ENCODE measurements around the gene AUTS2.

The AUTS2 gene

GRCh38 chr7:69908454-69908853 is 310.2 kb downstream of the AUTS2 start:
- no peak for DNase-seq (ENCODE audit: low read depth)
- H3K4me3 ChIP-seq (ENCODE audit: low read length) = no peak overlapping the region
- TF ChIP-seq, protein P1, sequence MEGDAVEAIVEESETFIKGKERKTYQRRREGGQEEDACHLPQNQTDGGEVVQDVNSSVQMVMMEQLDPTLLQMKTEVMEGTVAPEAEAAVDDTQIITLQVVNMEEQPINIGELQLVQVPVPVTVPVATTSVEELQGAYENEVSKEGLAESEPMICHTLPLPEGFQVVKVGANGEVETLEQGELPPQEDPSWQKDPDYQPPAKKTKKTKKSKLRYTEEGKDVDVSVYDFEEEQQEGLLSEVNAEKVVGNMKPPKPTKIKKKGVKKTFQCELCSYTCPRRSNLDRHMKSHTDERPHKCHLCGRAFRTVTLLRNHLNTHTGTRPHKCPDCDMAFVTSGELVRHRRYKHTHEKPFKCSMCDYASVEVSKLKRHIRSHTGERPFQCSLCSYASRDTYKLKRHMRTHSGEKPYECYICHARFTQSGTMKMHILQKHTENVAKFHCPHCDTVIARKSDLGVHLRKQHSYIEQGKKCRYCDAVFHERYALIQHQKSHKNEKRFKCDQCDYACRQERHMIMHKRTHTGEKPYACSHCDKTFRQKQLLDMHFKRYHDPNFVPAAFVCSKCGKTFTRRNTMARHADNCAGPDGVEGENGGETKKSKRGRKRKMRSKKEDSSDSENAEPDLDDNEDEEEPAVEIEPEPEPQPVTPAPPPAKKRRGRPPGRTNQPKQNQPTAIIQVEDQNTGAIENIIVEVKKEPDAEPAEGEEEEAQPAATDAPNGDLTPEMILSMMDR (conservative IDR thresholded peaks at IDR 0.05; ENCODE audit: low read depth, low read length) = no peak

- DNase-seq (ENCODE audit: low read depth) = no peak
- TF ChIP-seq, protein P1 (conservative IDR thresholded peaks at IDR 0.05; ENCODE audit: low read depth, low read length) = no peak
- H3K4me3 ChIP-seq (ENCODE audit: low read length) = no peak overlapping the region
Observed at GRCh38 chr7:69910150-69910549, 311.9 kb downstream of the AUTS2 start.

GRCh38 chr7:69911337-69911736 is 313.1 kb downstream of the AUTS2 start:
- DNase-seq (ENCODE audit: low read depth) = no peak
- TF ChIP-seq, protein P1 (conservative IDR thresholded peaks at IDR 0.05; ENCODE audit: low read depth, low read length) = no peak
- no peak overlapping the region for H3K4me3 ChIP-seq (ENCODE audit: low read length)

DNA sequence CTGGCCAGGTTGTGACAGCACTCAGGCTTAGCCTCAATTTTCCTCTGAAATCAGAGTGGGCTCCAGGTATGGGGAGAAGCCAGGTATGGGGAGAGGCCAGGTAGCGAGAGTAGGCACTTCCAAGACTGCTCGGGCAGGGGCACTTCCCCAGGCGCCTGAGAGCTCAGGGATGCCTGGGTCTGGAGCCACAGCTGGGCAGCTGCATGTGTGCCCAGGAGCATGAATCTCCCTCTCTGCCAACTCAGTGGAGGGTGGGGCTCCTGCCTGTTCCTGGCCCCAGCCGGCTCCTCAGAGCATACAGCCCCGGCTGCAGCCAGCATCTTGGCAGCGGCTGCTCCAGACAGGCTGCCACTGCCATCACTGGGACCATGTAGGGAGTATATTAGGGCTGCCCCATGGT is 313.9 kb downstream of the AUTS2 start:
- TF ChIP-seq, protein P1 (conservative IDR thresholded peaks at IDR 0.05; ENCODE audit: low read depth, low read length) = no peak
- H3K4me3 ChIP-seq (ENCODE audit: low read length) = no peak overlapping the region
- DNase-seq (ENCODE audit: low read depth) = no peak

DNA sequence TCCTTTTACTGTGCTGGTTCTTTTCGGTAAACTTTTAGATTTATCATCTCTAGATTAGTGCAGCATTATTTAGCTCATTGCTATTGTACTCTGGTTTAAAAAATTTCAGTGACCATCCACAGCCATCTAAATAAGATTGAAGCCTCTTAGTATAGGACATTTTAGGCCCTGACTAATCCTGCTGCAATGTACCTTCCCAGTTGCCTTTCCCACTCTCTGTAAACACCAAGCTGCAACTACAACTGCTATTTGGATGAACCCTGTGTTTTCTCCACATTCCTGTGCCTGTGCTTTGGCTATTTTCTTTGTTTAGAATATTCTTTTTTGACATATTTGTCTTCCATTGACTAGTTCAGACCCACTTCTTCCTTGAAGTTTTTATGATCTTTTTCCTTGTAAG is 314.6 kb downstream of the AUTS2 start:
- DNase-seq (ENCODE audit: low read depth) = no peak
- H3K4me3 ChIP-seq (ENCODE audit: low read length) = no peak overlapping the region
- TF ChIP-seq, protein P1 (conservative IDR thresholded peaks at IDR 0.05; ENCODE audit: low read depth, low read length) = no peak

DNA sequence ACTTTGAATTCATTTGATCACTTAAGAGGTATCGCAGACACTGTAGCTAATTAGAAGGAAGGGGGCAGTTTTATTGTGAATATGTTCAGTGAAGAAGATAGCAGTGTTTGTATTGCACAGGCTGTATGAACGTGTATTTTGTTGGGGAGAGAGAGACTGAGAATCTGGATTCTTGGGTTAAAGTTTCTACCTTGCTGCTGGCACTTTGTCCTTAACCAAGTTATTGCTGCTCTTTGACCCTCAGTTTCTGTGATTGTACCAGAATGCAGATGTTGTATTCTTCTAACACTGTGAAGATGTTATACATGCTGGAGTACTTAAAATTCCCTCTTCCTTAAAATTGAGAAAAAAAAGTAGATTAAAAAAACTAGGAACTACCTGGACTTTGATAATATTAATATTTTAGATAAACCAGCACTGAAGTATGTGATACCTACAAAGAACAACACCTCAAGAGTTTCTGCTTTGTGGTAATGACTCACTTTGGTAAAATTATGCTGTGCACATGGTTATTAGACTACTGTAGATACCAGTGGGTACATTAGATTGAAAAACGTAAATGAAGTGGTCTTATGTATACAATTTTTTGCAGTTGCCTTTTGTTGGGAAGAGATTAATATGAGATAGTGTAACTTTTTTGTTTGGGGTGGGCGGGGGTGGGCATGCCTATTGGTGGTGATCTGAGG is 321.3 kb downstream of the AUTS2 start:
- no peak overlapping the region for H3K4me3 ChIP-seq (ENCODE audit: low read length)
- TF ChIP-seq, protein P1 (conservative IDR thresholded peaks at IDR 0.05; ENCODE audit: low read depth, low read length) = no peak
- no peak for DNase-seq (ENCODE audit: low read depth)

DNA sequence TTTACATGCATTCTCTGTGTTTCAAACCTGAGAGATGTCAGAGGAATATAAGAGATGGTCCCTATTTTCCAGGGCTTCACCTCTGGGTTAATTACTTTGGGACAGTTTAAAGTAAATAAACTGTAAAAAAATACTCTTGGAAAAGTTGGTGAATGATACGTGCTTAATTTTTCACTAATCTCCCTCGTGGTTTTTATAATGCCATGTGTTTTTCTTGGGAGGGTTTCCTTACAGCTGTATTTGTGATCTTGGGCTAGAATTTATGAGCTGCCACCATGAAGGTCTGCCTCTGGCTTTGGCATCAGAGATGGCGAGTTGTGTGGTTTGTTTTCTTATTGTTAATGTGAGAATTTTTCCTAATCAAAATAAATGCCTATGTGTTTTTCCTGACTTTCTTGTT is 322.5 kb downstream of the AUTS2 start:
- H3K4me3 ChIP-seq (ENCODE audit: low read length) = no peak overlapping the region
- no peak for DNase-seq (ENCODE audit: low read depth)
- TF ChIP-seq, protein P1 (conservative IDR thresholded peaks at IDR 0.05; ENCODE audit: low read depth, low read length) = no peak
